ENCODE data around the gene ATP6V0B.

The ATP6V0B gene

DNA sequence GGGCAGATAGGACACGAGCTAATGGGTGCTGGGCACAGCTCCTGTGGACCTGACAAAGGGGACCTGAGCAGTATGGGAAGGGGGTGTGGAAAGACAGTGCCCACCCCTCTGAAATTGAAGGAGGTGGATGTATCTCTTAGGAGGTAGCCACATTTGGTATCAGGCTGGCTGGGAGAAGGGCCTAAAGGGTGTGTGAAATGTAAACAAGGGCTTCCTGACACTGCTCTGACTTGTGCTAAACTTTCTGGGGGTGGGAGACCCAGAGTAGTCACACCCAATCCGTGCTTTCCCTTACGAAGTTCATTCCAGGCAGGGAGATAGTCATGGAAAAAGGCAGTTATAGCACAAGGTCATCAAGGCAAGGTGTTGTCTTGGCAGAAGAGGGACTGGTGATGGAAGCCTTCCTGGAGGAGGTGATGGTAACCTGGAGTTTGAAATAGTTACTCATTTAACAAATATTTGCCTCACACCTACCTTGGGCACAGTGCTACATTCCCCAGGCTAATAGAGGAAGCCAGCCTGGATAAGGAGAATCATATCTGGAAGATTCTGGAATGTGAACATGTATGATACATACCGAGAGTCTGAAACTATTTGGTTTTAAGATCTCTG, 11.3 kb downstream of the ATP6V0B start:
- no peak for DNase-seq

DNA sequence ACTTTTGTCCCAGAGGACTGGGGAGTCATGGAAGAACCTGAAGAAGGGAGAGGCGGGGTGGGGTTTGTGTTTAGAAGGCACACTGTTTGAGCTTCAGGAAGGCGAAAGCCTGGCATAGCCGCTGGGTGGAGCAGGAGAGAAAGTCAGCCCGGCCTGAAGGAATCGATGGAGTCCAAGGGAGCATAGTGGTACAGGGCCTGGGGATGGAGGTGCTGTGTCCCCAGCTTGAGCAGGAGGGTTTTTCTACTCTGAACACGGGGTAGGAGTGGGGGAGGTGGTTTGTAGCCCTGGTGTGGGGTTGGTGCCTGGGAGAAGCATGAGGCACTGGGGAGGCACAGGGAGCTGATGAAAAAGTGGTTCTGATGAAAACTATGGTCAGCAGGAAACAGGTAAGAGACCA, 12.0 kb downstream of the ATP6V0B start:
- no peak for DNase-seq

DNA sequence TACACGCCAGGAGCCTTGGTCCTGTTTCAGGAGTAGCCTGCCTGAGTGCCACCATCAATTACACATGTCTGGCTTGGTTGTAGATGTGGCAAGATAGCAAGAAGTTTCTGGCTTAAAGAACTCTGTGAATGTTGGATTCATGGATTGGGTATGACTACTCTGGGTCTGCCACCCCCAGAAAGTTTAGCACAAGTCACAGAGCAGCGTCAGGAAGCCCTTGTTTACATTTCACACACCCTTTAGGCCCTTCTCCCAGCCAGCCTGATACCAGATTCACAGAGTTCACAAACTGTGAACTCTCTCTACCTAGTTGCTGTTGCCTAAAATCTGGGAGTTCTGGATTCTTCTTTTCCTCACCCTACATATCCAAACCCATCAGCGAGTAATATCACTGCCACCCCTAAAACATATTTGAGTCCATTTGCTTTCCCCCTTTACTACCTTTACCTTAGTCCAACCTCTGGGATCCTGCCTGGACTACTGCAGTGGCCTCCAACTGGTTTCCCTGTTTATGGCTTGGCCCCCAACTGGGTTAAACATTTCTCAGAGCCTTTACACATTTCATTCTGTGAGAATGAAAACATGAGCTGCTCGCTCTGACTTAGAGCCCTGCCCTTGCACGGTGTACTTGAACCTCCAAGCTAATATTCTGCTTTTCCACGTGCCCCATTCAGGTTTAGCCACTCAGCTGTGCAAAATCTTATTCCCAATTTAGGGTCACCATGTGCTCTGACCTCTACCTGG, 12.6 kb downstream of the ATP6V0B start:
- no peak for DNase-seq

DNA sequence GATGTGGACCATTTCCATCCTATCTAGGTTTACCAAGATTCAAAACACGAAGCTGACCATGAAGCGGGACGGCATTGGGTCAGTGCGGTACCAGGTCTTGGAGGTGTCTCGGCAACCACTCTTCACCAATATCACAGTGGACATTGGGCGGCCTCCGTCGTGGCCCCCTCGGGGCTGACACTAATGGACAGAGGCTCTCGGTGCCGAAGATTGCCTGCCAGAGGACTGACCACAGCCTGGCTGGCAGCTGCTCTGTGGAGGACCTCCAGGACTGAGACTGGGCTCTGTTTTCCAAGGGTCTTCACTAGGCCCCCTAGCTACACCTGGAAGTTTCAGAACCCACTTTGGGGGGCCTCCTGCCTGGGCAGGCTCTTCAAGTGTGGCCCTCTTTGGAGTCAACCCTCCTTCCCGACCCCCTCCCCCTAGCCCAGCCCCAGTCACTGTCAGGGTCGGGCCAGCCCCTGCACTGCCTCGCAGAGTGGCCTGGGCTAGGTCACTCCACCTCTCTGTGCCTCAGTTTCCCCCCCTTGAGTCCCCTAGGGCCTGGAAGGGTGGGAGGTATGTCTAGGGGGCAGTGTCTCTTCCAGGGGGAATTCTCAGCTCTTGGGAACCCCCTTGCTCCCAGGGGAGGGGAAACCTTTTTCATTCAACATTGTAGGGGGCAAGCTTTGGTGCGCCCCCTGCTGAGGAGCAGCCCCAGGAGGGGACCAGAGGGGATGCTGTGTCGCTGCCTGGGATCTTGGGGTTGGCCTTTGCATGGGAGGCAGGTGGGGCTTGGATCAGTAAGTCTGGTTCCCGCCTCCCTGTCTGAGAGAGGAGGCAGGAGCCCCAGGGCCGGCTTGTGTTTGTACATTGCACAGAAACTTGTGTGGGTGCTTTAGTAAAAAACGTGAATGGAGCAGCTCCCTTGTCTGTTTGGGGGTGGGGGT, 15.8 kb downstream of the ATP6V0B start:
- no peak for DNase-seq

DNA sequence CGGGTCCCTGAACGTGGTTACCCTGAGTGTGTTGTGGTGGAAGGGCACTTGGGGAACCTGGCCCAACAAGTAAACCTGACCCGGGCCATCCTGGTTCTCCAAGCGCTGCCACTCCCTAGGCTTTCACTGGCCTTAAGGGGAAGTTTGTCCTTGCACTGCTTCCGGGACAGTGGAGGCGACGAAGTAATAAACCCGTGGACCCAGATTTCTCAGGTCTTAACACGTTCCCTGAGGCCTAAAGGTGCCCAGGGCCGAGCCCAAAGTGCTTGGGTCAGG, 16.4 kb downstream of the ATP6V0B start:
- no peak for DNase-seq

DNA sequence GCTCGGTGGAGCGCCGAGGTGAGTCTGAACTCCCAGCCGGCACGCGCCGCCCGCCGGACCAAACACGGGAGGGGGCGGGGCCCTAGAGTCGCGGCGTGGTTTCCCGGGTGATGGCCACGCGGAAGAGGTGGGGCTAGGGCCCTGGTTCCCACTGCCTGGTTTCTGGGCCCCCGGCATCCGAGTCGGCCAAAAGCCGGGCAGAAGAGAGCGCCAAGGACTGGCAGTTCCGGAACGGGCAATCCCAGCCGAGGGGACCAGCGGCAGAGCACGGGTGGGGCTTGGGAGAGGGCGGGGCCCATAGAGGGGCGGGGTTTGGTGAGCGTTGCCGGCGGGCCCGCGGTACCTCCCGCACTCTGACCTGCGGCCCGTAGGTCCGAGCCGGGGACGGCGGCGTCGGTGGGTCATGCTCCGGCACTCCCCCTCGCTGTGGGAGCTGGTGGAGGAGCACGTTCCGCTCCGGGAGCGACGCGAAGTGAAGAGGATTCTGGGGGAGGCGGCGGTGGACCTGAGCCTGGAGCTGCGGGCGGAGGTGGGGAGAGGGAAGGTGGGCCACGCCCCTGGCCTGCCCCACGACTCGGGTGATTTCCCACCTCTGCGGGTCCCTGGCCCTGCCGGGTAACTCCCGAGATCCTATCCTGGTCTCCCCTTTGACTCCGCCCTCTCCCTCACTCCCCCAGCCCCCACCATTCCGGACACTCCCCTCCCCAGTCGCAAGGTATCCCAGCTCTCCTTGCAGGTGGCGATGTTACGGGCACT, 16.9 kb downstream of the ATP6V0B start, which contains the start of gene CCDC24:
Gene CCDC24, plus strand, starts transcription at position 124 of the 756 bp plus-strand sequence. Its CDS starts 280 bp downstream, at position 404.
- DNase-seq: peak; percentile 64

DNA sequence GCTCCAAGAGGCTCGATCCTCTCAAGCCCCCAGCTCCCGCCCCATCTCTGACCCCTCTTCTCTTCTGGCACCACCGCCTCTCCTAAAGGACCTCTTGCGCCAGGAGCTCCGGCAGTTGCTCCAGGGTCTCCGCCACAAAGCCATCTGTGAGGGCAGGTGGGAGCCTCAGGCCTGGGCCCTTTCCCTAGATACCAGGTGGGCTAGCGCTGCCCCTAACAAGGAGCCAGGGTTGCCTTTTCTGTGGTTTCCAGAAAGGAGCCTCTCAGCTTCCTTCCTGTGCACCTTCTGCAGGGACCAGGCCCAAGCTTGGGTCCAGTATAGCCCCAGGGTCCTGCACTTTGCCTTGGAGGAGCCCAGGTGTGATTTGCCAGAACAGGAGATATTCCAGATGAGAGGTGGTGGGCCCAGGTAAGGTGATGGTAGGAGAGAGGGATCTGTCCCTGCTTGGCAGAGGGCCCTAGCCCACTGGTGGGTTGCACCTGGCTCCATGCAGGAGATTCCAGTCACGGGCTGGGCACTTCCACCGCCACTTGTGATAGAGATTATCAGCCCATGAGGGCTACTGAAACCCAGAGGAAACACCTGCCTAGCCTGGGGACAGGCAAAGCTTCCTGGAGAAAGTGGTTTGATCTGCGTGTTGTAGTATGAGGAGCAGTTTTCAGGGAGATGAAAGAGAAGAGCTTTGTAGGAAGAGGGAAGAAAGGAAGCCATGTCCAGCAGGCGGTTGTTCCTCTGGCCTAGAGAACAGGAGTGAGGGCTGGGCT, 17.7 kb downstream of the ATP6V0B start:
- no peak for DNase-seq

DNA sequence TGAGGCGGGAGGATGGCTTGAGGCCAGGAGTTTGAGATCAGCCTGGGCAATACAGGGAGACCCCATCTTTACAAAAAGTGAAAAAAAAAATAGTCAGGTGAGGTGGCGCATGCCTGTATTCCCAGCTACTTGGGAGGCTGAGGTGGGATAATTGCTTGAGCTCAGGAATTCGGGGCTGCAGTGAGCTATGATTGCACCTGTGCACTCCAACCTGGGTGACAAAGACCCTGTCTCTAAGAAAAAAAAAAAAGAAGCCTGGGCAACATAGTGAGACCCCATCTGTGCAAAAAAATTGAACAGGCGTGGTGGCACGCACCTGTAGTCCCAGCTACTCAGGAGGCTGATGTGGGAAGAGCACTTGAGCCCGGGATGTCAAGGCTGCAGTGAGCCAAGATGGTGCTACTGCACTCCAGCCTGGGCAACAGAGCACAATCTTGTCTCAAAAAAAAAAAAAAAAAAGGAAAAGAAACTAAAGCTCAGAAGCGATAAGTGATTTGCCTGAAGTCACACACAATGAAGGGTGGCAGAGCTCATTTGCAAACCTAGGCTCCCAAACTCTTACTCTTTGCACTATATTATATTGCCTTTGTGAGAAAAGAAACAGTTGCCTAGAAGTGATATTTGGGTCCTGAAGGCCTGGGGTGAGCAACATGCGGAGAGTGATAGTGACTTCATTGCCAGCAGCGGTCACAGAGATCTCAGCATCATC, 18.6 kb downstream of the ATP6V0B start:
- no peak for DNase-seq

GRCh38 chr1:43994071-43994470, 19.3 kb downstream of the ATP6V0B start:
- DNase-seq: no peak

- DNase-seq: no peak
Observed at GRCh38 chr1:43994794-43995790, 20.3 kb downstream of the ATP6V0B start.

- no peak for DNase-seq
Observed at GRCh38 chr1:43995984-43996732, 21.4 kb downstream of the ATP6V0B start.

GRCh38 chr1:43996733-43997115, 22.0 kb downstream of the ATP6V0B start:
- DNase-seq: no peak

DNA sequence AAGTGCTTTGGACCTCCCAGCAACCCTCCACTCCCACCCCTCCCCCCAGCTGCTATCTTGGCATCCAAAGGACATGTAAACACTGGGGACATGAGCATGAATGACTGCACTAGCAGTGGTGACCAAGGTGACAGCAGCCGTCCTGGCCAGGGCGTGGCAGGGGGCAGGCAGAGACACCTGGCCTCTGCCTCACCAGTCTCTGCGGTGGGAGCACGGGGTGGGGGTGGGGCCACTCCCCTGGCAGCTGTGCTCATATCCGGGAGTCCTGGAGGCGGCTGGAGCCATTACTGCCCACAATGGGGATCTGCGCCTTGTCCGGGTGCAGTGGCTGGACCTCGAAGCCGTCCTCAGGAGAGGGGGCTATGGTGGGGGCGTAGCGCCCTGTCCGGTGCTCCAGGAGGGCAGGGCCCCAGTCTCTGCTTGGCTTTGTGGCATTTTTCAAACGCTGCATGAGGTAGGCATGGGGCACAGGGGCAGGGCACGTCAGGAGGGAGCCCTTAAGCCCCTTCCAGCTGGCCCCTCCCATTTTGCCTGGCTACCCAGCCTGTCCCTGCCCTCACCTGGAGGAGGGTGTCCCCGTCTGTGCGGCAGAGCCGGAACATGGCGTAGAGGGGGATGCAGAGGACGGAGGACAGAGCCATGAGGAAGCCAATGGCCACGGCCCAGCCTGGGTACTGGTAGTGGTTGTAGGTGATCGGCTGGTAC, 22.7 kb downstream of the ATP6V0B start:
- DNase-seq: no peak

- no peak for DNase-seq
Observed at GRCh38 chr1:43998000-43998378, 23.2 kb downstream of the ATP6V0B start.

DNA sequence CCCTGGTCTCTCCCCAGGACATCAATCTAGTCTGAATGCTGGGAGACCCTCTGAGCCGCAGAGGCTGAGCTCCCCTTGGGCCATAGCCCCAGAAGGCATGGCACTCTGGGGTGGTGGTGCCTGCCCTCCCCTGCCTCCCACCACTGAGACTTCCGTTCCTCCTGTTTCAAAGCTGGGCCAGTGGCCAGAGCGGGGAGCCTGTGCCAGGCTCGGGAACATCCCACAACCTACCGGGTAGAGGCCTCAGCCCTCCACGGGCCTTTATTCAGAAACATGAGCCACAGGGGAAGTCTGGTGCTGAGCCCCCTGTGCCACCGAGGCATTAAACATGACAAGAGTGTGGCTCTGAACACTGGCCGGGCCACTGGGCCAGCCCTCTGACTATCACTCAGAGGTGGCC, 24.7 kb downstream of the ATP6V0B start:
- DNase-seq: no peak

- no peak for DNase-seq
Observed at GRCh38 chr1:44000122-44000665, 25.4 kb downstream of the ATP6V0B start.

DNA sequence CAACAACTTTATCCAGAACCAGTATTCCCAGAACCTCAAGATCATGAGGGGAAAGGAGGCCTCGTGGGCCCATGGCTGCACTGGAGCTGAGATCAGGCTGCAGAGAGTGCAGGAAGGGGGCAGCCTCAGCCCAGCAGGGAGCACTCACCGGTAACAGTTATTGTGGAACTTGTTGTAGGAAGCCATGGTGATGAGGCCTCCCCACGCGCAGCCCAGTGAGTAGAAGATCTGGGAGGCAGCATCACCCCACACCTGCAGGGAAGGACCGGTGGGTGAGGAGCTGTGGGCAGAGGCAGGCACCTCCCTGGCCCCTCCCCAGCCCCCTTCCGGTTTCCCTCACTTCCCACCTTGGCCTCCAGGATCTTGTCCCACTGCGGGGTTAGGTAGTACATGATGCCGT, 27.4 kb downstream of the ATP6V0B start:
- no peak for DNase-seq

GRCh38 chr1:44002606-44003157, 27.9 kb downstream of the ATP6V0B start:
- no peak for DNase-seq

All from stimulated activated CD4-positive, alpha-beta T cell treated with anti-CD3 and anti-CD28 coated beads, Interleukin-1b, Interleukin-23, amount 100 ng/mL, for 48 hours (primary cell).